GM12891 (cell line): Measurements from ENCODE around the gene TRIM9.

ENCODE experiments used
- DNase-seq: peaks from one replicate; pipeline ENCODE4 v3.0.0; 2011; ENCODE audit warnings: low spot score; ENCODE audit not compliant: insufficient read length
- FAIRE-seq: peaks from 2 replicates; lab custom pipeline; 2011; peaks lifted over from hg19 to GRCh38; lab: Jason Lieb, UNC
- PAX5 ChIP-seq: IDR thresholded peaks from 2 replicates; pipeline ENCODE4 v1.6.1; 2011; ENCODE audit warnings: low read length, moderate library complexity, mild to moderate bottlenecking; ENCODE audit not compliant: insufficient read depth, severe bottlenecking
- POLR2A ChIP-seq: IDR thresholded peaks from 2 replicates; pipeline ENCODE4 v1.6.1; 2011; ENCODE audit warnings: low read depth, low read length, control low read depth
- POLR2AphosphoS5 ChIP-seq: IDR thresholded peaks from 2 replicates; pipeline ENCODE4 v1.6.1; 2011; ENCODE audit warnings: low read depth, low read length, control low read depth
- POU2F2 ChIP-seq: IDR thresholded peaks from 2 replicates; pipeline ENCODE4 v1.6.1; 2011; ENCODE audit warnings: low read depth, mild to moderate bottlenecking, control low read depth, low read length, moderate library complexity
- SPI1 ChIP-seq: IDR thresholded peaks from 2 replicates; pipeline ENCODE4 v1.6.1; 2011; ENCODE audit warnings: low read depth, low read length, control low read depth
- TAF1 ChIP-seq: IDR thresholded peaks from 2 replicates; pipeline ENCODE4 v1.6.1; 2011; ENCODE audit warnings: low read depth, low read length, control low read depth

The TRIM9 gene

DNA sequence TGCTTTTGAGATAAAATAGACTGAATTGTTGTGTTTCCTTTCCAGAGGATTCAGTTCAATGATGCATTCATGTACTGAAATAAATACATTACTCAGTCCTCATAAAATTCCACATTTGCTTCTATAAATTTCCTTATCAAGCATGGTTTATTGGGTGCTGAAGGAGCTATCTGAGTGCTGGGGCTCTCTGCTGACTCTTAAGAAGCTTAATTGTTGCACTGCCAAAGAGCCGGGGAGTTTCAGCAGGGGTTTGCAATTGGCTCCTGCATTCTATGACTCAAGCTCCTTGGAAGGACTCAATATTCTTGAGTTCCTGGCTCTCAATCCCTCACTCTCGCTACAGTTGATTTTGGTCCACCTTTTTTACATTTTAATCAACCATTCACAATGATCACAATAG is 80.8 kb downstream of the TRIM9 start:
- FAIRE-seq: no peak
- TF ChIP-seq TAF1 (no peak), POLR2A (no peak), POU2F2 (no peak)
- no peak for DNase-seq

DNA sequence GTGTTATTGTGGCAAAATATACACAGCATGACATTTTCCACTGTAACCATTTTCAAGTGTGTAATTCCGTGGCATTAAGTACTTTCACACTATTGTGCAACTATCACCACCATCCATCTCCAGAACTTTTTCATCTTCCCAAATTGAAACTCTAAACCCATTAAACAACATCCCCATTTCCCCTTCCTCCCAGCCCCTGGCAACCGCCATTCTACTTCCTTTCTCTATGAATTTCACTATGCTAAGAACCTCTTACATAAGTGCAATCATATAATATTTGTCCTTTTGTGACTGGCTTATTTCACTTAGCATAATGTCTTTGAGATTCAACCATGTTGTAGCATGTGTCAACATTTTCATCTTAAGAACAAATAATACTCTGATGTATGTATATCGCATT is 82.8 kb downstream of the TRIM9 start:
- FAIRE-seq (no peak), DNase-seq (no peak)
- TF ChIP-seq SPI1 (no peak), TAF1 (no peak), POLR2AphosphoS5 (no peak), POLR2A (no peak), POU2F2 (no peak), PAX5 (no peak)

GRCh38 chr14:51008446-51008845 is 86.5 kb downstream of the TRIM9 start:
- no peak for FAIRE-seq
- TF ChIP-seq PAX5: no peak
- TF ChIP-seq POLR2A: no peak
- TF ChIP-seq POLR2AphosphoS5: no peak
- TF ChIP-seq POU2F2: no peak
- no peak for TF ChIP-seq SPI1
- no peak for TF ChIP-seq TAF1
- DNase-seq: no peak

- FAIRE-seq (no peak), DNase-seq (no peak)
- TF ChIP-seq POU2F2 (no peak), SPI1 (no peak), POLR2A (no peak), POLR2AphosphoS5 (no peak), TAF1 (no peak)
Observed at GRCh38 chr14:51006781-51007211, 88.1 kb downstream of the TRIM9 start.

DNA sequence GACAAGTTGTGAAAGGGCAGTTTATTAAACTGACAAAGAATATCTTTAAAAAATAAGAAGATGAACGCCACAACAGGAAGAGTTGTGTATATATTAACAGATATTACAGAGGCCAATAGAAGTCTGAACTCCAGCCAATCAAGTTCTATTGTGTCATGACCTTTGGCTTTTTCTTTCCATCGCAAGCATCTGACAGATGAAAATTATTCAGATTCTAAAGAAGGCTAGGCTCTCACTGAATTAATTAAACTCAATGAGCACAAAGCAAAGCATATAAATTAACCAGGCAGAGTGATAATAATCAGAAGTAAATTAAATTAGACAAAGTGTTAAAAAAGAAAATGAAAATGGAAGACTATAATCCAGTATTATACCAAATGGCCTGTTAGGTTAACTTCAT is 88.6 kb downstream of the TRIM9 start:
- FAIRE-seq (no peak), DNase-seq (no peak)
- TF ChIP-seq POLR2AphosphoS5 (no peak), POLR2A (no peak), PAX5 (no peak), SPI1 (no peak), POU2F2 (no peak), TAF1 (no peak)

DNA sequence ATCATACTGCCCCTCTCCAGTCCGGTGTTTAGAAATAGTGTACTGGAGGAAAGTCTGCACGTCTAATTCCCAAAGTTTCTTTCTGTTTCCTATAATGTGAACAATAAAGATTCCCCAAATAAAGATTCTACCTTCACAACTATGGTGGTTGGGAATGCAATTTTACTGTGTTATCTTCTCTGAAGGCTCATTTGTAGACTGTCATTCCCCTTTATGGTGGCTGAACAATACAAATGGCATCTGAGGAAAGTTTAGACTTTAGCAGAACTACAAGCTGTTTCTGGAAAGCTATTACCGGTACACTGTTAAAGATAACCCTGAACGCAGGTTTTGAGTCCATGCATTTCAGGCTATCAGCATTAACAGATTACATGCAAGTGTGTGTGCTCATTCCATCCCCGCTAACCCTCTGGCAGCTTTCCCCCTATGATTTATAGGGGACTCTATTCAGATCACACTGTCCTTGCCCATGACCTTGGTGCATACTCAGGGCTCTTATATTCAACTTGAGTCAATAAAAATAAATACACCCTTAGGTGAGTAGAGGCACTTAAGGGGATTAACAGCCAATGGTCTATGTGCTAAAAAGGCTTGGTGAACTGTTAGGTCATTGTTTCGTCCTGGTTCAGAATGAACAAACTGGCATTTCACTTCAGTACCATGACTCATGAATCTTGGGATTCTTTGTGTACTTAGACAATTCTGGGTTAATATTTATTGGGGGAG is 89.9 kb downstream of the TRIM9 start:
- DNase-seq (no peak), FAIRE-seq (no peak)
- TF ChIP-seq POLR2A: no peak
- TF ChIP-seq TAF1: no peak
- TF ChIP-seq POU2F2: no peak
- TF ChIP-seq SPI1: no peak

GRCh38 chr14:51004352-51004800 is 90.5 kb downstream of the TRIM9 start:
- FAIRE-seq (no peak), DNase-seq (no peak)
- TF ChIP-seq POU2F2: no peak

GRCh38 chr14:51002406-51002999 is 92.4 kb downstream of the TRIM9 start:
- FAIRE-seq (no peak), DNase-seq (no peak)
- TF ChIP-seq POLR2AphosphoS5 (no peak), TAF1 (no peak), PAX5 (no peak), SPI1 (no peak), POLR2A (no peak), POU2F2 (no peak)

DNA sequence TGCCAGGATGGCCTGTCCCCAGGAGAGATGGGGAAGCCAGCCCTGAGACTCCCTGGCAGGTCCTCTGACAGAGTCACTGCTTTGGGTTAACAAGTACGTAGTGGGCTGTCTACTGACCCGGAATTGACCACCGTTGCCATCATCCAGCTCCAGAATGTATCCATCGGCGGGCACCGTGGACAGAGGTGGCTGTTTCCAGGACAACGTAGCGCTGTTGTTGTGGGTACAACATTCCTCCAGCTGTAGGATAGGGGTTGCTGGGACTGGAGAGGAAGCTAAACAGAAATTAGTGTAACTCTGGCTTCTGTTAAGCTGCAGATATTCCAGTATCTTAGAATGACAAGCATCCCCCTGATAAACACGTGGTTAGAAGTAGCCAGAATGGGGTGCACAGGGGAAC is 94.3 kb downstream of the TRIM9 start:
- DNase-seq (no peak), FAIRE-seq (no peak)
- TF ChIP-seq POLR2A (no peak), SPI1 (no peak), PAX5 (no peak), POU2F2 (no peak), TAF1 (no peak), POLR2AphosphoS5 (no peak)

GRCh38 chr14:50999726-51000125 is 95.2 kb downstream of the TRIM9 start:
- DNase-seq (no peak), FAIRE-seq (no peak)
- TF ChIP-seq POLR2A (no peak), POU2F2 (no peak), POLR2AphosphoS5 (no peak), SPI1 (no peak), TAF1 (no peak), PAX5 (no peak)

GRCh38 chr14:50998612-50999011 is 96.3 kb downstream of the TRIM9 start:
- TF ChIP-seq POLR2AphosphoS5: no peak
- no peak for TF ChIP-seq TAF1
- no peak for TF ChIP-seq PAX5
- TF ChIP-seq POLR2A: no peak
- TF ChIP-seq SPI1: no peak
- TF ChIP-seq POU2F2: no peak
- FAIRE-seq (no peak), DNase-seq (no peak)
